HG03025 (cell line): Measurements from ENCODE around the gene PROZ.
"Not testable (repeated sequence)": the region's sequence is repeated elsewhere in the genome, so short reads cannot be mapped to it uniquely, and the experiment has no call there.

Source experiments
- ATAC-seq: cut with Tn5 transposase; IDR thresholded peaks from one replicate; pipeline ENCODE4 v1.9.1; 2021; ENCODE audit warnings: mild to moderate bottlenecking, moderate library complexity; ENCODE audit not compliant: unreplicated experiment, low FRiP score

Gene PROZ, protein sequence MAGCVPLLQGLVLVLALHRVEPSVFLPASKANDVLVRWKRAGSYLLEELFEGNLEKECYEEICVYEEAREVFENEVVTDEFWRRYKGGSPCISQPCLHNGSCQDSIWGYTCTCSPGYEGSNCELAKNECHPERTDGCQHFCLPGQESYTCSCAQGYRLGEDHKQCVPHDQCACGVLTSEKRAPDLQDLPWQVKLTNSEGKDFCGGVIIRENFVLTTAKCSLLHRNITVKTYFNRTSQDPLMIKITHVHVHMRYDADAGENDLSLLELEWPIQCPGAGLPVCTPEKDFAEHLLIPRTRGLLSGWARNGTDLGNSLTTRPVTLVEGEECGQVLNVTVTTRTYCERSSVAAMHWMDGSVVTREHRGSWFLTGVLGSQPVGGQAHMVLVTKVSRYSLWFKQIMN

DNA sequence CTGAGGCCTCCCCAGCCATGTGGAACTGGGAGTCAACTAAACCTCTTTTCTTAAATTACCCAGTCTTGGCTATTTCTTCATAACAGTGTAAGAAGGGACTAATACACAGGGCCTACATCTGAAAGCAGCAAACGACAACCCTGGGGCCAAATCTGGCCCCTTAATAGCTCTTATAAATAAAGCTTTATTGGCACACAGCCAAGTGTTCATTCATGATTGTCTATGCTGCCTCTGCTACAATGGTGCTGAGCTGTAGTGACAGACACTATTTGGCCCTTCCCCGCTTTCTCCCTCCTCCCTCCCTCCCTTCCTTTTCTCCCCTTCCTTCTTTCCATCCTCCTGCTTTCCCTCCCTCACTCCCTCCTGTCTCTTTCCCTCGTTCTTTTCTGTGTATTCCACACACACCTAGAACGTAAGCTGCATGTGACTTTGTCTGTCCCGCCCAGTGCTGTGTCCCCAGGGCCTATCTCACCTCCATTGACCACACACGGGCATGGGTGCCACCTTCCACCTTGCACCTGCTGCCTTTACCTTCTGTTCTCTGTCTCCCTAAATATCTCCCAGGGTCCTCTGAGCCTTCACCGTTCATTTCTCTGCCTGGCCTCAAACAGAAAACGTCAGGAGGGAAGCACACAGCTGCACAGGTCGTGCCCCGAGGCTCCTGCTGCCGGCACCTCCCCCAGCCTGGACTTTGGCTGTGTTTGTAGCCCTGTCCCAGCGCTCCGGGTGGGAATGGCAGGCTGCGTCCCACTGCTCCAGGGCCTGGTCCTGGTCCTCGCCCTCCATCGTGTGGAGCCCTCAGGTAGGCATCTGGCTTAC, at the start of gene PROZ:
Gene PROZ (plus strand): TSS at position 720 of the 819 bp plus-strand sequence. CDS start 13 bp downstream, at position 733.
- no peak for ATAC-seq

DNA sequence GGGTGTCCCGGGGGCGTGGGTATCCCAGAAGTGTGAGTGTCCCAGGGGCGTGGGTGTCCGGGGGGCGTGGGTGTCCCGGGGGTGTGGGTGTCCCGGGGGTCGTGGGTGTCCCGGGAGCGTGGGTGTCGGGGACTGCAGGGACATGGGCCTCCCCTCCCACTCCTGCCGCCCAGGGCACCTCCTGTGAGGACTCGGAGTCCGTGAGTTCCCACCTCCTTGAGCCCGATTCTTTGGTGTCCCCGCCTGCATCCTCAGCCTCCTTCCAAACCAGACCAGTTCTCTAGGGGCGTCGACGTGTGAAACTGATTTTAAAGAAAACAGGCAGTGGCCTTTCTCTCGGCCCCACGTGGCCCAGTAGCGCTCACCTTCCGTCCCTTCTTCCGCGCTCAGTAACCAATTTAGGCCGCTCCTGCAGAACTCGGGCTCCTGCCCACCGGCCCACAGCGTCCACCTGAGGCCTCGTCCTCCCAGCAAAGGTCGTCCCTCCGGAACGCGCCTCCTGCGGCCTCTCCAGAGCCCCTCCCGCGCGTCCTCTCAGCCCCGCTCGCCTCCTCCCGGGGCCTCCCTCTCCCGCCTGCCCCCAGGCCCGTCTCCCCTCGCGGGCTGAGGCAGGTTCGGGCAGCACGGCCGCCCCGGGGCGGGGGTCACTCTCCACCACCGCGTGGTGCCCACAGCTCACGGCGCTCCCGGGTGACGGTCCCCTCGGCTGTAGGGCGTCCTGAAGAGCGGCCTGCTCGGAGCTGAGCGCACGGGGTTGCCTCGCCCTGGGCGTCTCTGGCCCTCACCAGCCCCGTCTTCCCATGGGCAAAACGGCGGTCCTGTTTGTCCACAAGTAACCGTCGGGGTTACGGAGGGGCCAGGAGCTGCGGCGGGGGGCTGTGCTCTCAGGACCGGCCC, 49.0 kb upstream of the PROZ start:
- ATAC-seq = no peak

DNA sequence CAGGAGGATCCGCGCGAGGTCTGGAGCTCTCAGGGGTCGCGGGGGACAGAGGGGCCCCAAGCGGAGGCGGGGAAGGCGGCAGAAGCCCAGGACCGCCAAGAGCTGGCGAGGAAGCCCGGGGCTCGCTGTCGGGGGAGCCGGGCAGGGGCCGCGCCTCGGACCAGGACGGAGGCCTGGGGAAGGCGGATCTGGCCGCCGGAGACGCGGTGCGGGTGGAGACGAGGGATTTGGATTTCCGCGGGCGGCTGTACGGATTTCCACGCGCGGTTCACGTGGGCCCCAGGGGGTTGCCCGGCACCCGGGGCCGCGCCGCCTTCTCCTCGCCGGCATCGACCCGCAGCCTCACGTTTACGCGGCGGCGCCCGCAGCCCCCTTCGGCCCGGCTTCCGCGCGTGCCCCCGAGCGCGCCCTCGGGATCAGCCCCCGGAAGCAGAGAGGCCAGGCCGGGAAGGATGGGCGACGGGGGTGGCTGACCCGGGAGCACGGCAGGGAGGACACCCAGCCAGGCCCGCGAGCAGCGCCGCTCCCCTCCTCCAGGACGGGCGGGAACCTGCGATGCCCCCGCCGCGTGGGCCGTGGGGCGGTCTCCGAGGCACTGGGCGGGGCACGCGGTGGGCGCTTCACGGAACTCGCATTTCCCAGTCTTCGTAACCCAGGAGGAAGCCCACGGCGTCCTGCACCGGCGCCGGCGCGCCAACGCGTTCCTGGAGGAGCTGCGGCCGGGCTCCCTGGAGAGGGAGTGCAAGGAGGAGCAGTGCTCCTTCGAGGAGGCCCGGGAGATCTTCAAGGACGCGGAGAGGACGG, 48.2 kb upstream of the PROZ start:
- ATAC-seq = no peak

DNA sequence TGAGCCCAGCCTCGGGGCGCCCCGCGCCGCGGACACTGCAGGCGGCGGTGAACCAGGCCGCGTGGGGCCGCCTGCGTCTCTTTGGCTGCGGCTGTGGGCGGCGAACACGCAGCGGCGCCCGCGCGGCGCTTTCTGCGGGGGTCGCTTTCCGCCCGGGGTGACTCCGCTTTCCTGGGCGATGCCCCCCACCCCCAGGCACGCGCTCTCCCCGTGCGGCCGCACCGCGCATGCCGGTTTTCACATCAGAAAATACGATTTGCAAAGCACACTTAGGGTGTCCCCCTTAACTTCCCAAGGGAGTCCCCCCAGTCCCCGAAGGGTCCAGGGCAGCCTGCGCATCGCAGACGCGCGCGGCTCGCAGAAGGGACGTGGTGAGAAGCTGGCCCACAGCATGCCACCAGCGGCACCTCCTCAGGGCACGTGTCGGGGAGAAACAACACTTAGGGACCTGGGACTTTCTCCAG, 47.6 kb upstream of the PROZ start:
- no peak for ATAC-seq

DNA sequence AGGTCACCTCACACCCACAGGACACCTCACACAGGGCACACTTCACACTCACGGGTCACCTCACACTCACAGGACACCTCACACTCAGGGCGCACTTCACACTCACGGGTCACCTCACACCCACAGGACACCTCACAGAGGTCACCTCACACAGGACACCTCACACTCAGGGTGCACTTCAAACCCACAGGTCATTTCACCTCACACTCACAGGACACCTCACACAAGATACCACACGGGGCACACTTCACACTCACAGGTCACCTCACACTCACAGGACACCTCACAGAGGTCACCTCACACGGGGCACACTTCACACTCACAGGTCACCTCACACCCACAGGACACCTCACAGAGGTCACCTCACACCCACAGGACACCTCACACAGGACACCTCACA, 46.6 kb upstream of the PROZ start:
- ATAC-seq = not testable (repeated sequence)

DNA sequence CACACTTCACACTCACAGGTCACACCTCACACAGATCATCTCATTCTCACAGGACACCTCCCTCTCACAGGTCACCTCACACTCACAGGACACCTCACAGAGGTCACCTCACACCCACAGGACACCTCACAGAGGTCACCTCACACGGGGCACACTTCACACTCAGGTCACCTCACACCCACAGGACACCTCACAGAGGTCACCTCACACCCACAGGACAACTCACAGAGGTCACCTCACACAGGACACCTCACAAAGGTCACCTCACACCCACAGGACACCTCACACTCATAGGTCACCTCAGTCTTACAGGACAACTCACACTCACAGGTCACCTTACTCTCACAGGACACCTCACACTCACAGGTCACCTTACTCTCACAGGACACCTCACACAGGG, 46.0 kb upstream of the PROZ start:
- ATAC-seq = not testable (repeated sequence)

DNA sequence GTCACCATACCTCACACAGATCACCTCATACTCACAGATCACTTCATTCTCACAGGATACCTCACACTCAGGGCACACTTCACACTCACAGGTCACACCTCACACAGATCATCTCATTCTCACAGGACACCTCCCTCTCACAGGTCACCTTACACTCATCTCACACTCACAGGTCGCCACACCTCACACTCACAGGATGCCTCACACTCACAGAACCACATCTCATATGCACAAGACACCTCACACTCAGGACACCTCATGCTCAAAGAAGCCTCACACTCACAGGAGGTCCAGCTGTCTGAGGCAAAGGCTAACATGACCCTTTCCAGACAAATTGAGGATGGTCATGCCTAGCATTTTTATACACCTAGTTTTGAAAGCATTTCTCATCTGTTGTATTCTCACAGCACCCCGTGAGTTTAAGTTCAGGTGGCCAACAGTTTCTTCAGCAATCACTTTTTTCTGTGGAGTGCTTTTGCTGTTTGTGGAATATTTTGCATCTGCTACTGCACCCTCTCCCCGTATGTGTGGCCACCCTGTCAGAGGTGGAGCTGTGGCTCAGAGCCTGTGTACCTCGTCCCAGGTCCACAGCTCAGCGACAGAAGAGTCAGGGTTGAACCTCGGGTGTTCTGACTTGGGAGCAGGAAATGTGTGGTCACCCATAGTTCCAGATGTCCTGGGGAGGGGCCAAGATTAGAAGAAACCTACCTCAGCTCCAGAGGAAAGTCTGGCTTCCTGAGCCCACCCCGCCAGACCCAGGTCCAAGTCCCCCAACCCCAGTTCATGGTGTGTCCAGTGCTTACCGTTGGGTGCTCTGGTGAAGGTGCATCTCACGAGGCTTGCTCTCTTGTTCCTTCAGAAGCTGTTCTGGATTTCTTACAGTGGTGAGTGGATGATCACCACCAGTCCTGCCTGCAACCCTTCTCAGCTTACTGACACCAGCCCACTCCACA, 45.3 kb upstream of the PROZ start:
- ATAC-seq = no peak

DNA sequence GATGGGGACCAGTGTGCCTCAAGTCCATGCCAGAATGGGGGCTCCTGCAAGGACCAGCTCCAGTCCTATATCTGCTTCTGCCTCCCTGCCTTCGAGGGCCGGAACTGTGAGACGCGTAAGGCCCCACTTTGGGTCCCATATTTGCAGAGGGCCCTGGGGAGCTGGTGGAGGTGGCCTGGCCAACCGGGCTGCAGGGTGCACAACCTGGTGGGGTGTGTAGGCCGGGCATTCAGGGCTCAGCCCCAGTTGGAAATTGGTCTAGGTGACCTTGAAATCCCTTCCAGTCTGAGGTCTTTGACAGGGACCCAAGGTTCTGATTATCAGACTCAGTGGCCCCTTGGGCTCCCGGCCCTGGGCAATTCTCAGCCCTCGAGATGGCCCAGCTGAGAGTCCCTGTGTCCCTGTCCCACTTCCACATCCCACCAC, 44.6 kb upstream of the PROZ start:
- no peak for ATAC-seq

DNA sequence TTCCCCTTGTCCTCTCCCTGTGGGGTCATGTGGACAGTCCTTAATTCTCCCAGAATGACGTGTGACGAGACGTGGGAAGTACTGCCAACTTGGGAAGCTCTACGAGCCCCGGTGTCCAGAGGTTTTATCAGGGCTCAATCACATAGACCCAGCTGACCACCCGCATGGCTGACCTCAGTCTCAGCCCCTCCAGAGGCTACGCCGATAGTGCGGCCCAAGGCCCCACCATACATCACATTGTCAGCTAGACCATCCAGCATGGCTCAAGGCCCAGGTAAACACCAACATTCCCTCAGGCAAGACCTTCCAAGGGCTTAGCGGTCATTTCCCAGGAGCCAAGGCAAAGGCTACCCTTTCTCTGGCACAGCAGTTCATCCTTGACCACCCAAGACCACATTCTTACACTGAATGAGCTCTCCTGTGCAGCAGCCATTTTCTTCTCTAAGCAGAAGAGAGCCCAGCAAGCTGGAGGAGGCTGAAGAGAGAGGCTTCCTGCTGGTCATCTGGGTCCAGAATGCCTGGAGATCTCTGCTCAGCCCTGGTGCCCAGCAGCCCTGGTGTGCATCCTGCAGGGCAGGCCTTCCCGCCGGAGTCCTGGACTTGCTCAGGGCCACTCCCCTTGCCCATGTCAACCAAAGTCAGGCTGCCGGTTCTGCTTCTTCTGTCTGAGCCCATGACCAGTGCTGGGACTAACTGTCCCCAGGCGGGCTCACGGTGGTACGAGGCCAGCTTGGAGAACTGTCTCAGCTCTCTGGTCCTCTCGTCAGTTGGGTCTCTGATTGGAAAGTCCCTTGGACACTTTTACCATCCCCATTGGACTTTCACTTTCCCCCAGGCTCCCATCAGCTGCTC, 43.7 kb upstream of the PROZ start:
- no peak for ATAC-seq

DNA sequence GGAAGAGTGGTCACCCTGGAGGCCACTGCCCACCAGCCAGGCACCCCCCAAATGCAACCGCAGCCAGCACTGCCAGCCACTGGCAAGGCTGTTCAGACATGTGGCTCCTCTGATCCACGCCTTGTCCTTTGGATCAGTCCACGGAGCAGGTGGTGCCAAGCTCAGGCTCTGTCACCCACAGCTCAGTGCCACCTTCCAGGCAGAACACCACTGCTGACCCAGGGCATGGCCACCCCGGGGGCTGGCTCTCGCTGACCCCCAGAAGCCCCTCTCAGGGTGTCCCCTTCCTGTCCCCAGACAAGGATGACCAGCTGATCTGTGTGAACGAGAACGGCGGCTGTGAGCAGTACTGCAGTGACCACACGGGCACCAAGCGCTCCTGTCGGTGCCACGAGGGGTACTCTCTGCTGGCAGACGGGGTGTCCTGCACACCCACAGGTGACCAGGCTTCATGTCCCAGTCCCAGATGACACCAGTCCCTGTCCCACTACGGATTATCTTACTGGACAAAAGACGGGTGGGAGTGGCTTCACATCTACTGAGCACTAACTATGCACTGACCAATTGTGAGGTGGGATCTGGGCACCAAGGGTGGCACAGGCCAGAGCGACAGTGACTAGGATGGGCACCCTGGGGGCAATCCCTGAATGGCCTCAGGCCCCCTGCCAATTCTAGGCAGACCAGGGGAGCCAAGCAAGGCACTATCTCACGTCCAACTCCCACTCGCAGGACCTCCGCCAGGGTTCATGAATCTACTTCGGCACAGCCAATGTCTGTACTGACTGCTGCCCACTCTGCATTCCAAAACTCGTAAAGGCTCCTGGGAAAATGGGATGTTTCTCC, 42.9 kb upstream of the PROZ start:
- ATAC-seq = no peak

DNA sequence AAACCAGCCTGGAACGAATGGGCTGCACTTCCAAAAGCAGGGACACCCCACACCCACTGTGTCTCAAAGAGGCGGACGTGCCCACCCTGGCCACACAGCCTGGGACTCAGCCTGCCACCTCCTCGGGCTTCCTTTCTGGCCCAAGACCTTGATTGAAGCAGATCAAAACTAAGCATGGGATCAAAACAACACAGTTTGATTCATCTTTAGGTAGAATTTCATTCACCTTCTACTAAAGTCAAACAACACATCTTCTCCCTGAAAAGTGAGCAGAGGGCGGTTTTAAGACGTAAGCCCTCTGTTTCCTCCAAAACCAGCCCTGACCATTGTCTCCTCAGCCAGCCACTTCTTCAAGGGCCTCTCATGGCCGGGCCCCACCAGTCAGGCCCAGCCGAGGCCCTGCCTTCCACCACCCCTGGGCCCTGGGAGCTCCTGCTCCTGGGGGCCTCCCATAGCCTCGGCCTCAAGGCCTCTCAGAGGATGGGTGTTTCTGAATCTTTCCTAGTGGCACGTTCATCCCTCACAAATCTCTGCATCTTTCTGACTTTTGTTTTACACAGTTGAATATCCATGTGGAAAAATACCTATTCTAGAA, 42.1 kb upstream of the PROZ start:
- no peak for ATAC-seq

DNA sequence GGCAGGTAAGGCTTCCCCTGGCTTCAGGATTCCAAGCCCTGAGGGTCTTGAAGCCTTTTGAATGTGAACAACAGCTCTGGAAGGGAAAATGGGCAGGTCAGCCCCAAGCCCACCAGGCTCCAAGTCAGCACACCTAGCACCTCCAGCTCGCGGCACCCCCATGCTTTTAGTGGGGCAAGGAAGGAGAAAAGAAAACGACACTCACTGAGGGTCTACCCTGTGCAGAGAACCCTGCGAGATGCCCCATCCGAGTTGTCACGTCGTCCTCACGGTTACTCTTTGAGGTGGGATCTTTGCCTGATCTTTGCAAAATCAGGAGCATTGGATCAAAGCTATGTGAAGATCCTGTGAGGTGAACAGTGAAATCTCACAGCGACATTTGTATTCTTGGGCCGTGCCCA, 41.6 kb upstream of the PROZ start:
- ATAC-seq = no peak

DNA sequence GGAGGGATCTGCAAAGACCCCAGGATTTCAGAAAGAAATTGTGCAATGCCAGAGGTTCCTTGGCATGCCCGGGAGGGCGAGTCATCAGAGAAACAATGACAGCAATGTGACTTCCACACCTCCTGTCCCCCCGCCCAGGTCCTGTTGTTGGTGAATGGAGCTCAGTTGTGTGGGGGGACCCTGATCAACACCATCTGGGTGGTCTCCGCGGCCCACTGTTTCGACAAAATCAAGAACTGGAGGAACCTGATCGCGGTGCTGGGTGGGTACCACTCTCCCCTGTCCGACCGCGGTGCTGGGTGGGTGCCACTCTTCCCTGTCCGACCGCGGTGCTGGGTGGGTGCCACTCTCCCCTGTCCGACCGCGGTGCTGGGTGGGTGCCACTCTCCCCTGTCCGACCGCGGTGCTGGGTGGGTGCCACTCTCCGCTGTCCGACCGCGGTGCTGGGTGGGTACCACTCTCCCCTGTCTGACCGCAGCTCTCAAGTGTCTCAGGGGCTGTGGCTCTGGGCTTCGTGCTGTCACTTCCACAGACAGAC, 41.0 kb upstream of the PROZ start:
- ATAC-seq = no peak

DNA sequence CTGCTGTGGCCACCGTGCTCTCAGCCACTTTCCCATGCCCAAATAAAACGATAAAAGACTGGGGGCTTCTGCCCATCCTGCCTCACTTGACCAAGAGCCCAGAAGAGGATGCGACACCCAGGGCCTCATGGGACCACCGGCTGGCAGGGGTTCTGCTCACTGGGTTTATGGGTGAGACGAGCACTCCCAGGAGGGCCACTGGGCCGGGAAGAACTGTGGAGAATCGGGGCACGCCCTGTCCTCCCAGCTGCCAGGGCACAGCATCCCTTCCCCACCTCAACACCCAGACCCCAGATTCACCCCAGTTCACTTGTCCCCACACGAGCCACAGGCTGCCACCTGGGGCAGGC, 40.6 kb upstream of the PROZ start:
- no peak for ATAC-seq

DNA sequence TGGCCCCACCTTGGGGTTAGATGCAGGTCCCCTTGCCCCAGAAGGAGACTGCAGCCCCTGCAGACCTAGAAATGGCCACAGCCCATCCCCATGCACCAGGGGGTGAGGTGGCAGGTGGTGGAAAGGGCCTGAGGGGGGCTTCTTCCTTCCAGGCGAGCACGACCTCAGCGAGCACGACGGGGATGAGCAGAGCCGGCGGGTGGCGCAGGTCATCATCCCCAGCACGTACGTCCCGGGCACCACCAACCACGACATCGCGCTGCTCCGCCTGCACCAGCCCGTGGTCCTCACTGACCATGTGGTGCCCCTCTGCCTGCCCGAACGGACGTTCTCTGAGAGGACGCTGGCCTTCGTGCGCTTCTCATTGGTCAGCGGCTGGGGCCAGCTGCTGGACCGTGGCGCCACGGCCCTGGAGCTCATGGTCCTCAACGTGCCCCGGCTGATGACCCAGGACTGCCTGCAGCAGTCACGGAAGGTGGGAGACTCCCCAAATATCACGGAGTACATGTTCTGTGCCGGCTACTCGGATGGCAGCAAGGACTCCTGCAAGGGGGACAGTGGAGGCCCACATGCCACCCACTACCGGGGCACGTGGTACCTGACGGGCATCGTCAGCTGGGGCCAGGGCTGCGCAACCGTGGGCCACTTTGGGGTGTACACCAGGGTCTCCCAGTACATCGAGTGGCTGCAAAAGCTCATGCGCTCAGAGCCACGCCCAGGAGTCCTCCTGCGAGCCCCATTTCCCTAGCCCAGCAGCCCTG, 40.0 kb upstream of the PROZ start:
- ATAC-seq = no peak
